22Rv1 (cell line): ENCODE data around the gene DOCK9.

Experiments used
- CTCF ChIP-seq: fragments of 450-650 bp; IDR thresholded peaks from 2 replicates; pipeline ENCODE4 v1.5.1; 2017; ENCODE audit warnings: mild to moderate bottlenecking
- ZFX ChIP-seq: fragments of 450-650 bp; IDR thresholded peaks from 2 replicates; pipeline ENCODE4 v1.6.1; 2017; ENCODE audit warnings: antibody characterized with exemption, borderline replicate concordance

GRCh38 chr13:98846986-98847385 is 130.9 kb downstream of the DOCK9 start:
- TF ChIP-seq CTCF = no peak
- TF ChIP-seq ZFX = no peak
